Right kidney (tissue), 9 donors: ENCODE results near the gene CTNND1.
"Not testable (repeated sequence)": the region's sequence is repeated elsewhere in the genome, so short reads cannot be mapped to it uniquely, and the experiment has no call there.

Experiments used
- DNase-seq: peaks from one replicate; pipeline ENCODE4 v3.0.0-alpha.2; 2016
- long read RNA-seq, 8 donors: transcript quantifications; one replicate each; lab custom pipeline, GENCODE V29; 2026

The CTNND1 gene
- long read RNA-seq, donor 1, full-length matches to known transcripts = 16 of 26 reads
- long read RNA-seq, donor 1, partial matches to known transcripts = 10 of 26 reads
- long read RNA-seq, donor 1, other reads (novel, unspliced or antisense) = 0 of 26 reads
- long read RNA-seq, donor 2, full-length matches to known transcripts = 6 of 6 reads
- long read RNA-seq, donor 2, partial matches to known transcripts = 0 of 6 reads
- long read RNA-seq, donor 2, other reads (novel, unspliced or antisense) = 0 of 6 reads
- long read RNA-seq, donor 3, full-length matches to known transcripts = 12 of 61 reads
- long read RNA-seq, donor 3, partial matches to known transcripts = 49 of 61 reads
- long read RNA-seq, donor 3, other reads (novel, unspliced or antisense) = 0 of 61 reads
- long read RNA-seq, donor 4, full-length matches to known transcripts = 13 of 95 reads
- long read RNA-seq, donor 4, partial matches to known transcripts = 82 of 95 reads
- long read RNA-seq, donor 4, other reads (novel, unspliced or antisense) = 0 of 95 reads
- long read RNA-seq, donor 5, full-length matches to known transcripts = 13 of 13 reads
- long read RNA-seq, donor 5, partial matches to known transcripts = 0 of 13 reads
- long read RNA-seq, donor 5, other reads (novel, unspliced or antisense) = 0 of 13 reads
- long read RNA-seq, donor 6, full-length matches to known transcripts = 8 of 23 reads
- long read RNA-seq, donor 6, partial matches to known transcripts = 15 of 23 reads
- long read RNA-seq, donor 6, other reads (novel, unspliced or antisense) = 0 of 23 reads
- long read RNA-seq, donor 7, full-length matches to known transcripts = 11 of 195 reads
- long read RNA-seq, donor 7, partial matches to known transcripts = 184 of 195 reads
- long read RNA-seq, donor 7, other reads (novel, unspliced or antisense) = 0 of 195 reads
- long read RNA-seq, donor 8, full-length matches to known transcripts = 11 of 18 reads
- long read RNA-seq, donor 8, partial matches to known transcripts = 7 of 18 reads
- long read RNA-seq, donor 8, other reads (novel, unspliced or antisense) = 0 of 18 reads

- DNase-seq = peak; percentile 92
These were observed at the start of gene CTNND1 for GRCh38 chr11:57761301-57762234. Gene CTNND1 (plus strand): TSS chr11:57761802. CDS start chr11:57791479, 29,677 bp downstream.

- peak; percentile 74 for DNase-seq
These were observed 49.1 kb upstream of the CTNND1 start, which contains the start of gene TMX2 for GRCh38 chr11:57712256-57713150. Gene TMX2 (plus strand): TSS chr11:57712593. CDS start chr11:57712619, 26 bp downstream.

- DNase-seq = no peak
These were observed 47.8 kb upstream of the CTNND1 start for GRCh38 chr11:57713835-57714234.

GRCh38 chr11:57716726-57717125 is 44.9 kb upstream of the CTNND1 start:
- not testable (repeated sequence) for DNase-seq

GRCh38 chr11:57727185-57727584 is 34.4 kb upstream of the CTNND1 start:
- DNase-seq = no peak

GRCh38 chr11:57728829-57729228 is 32.8 kb upstream of the CTNND1 start:
- DNase-seq = no peak

GRCh38 chr11:57729479-57729878 is 32.1 kb upstream of the CTNND1 start:
- DNase-seq = no peak

GRCh38 chr11:57732661-57733060 is 28.9 kb upstream of the CTNND1 start:
- DNase-seq = no peak

GRCh38 chr11:57735619-57736298 is 25.8 kb upstream of the CTNND1 start:
- DNase-seq = no peak

GRCh38 chr11:57741132-57742086 is 20.2 kb upstream of the CTNND1 start, which contains the start of gene SELENOH:
Gene SELENOH (plus strand): TSS chr11:57741491. CDS start chr11:57741596, 105 bp downstream.
- peak; percentile 85 for DNase-seq

- DNase-seq = no peak
These were observed 19.5 kb upstream of the CTNND1 start for GRCh38 chr11:57742087-57742452.

- DNase-seq = no peak
These were observed 17.2 kb upstream of the CTNND1 start for GRCh38 chr11:57744357-57744756.

GRCh38 chr11:57745206-57745605 is 16.4 kb upstream of the CTNND1 start:
- no peak for DNase-seq

- DNase-seq = no peak
These were observed 14.7 kb upstream of the CTNND1 start for GRCh38 chr11:57746920-57747319.

- DNase-seq = no peak
These were observed 10.4 kb upstream of the CTNND1 start for GRCh38 chr11:57751176-57751575.

GRCh38 chr11:57751676-57752253 is 9.8 kb upstream of the CTNND1 start, which contains the start of gene BTBD18:
Gene BTBD18 (minus strand): TSS chr11:57751819. CDS start chr11:57751188, 631 bp downstream.
- no peak for DNase-seq

GRCh38 chr11:57752954-57753353 is 8.6 kb upstream of the CTNND1 start:
- no peak for DNase-seq

- DNase-seq = no peak
These were observed 3.4 kb upstream of the CTNND1 start for GRCh38 chr11:57758174-57758573.
